Measurements from ENCODE around the gene DMPK.
"Not testable (repeated sequence)": the region's sequence is repeated elsewhere in the genome, so short reads cannot be mapped to it uniquely, and the experiment has no call there.

Gene DMPK

GRCh38 chr19:45814851-45815480 lies 32.7 kb upstream of the DMPK start, which contains the start of gene RSPH6A:
Gene RSPH6A (minus strand): TSS chr19:45815308. CDS start chr19:45815176, 132 bp downstream.
- no peak for DNase-seq

GRCh38 chr19:45814166-45814780 lies 32.0 kb upstream of the DMPK start:
- DNase-seq: no peak

GRCh38 chr19:45812297-45812696 lies 30.0 kb upstream of the DMPK start:
- no peak for DNase-seq

- DNase-seq: peak; percentile 92
Measured at GRCh38 chr19:45809643-45810159, 27.4 kb upstream of the DMPK start.

- no peak for DNase-seq
Measured at GRCh38 chr19:45805719-45806118, 23.4 kb upstream of the DMPK start.

- DNase-seq: no peak
Measured at GRCh38 chr19:45804959-45805230, 22.6 kb upstream of the DMPK start.

GRCh38 chr19:45804140-45804958 lies 22.1 kb upstream of the DMPK start:
- no peak for DNase-seq

- no peak for DNase-seq
Measured at GRCh38 chr19:45801603-45802175, 19.4 kb upstream of the DMPK start.

- DNase-seq: no peak
Measured at GRCh38 chr19:45800070-45800553, 17.8 kb upstream of the DMPK start.

GRCh38 chr19:45799541-45799940 lies 17.3 kb upstream of the DMPK start:
- not testable (repeated sequence) for DNase-seq

- DNase-seq: peak; percentile 53
Measured at GRCh38 chr19:45798995-45799517, 16.8 kb upstream of the DMPK start.

- DNase-seq: no peak
Measured at GRCh38 chr19:45794627-45795026, 12.3 kb upstream of the DMPK start.

GRCh38 chr19:45793876-45794275 lies 11.6 kb upstream of the DMPK start:
- DNase-seq: no peak

GRCh38 chr19:45793178-45793564 lies 10.9 kb upstream of the DMPK start:
- no peak for DNase-seq

- peak; percentile 98 for DNase-seq
Measured at GRCh38 chr19:45792470-45793177, 10.3 kb upstream of the DMPK start, which contains the start of gene DMWD. Gene DMWD (minus strand): TSS chr19:45792845. CDS start chr19:45792756, 89 bp downstream.

- DNase-seq: no peak
Measured at GRCh38 chr19:45791744-45792469, 9.6 kb upstream of the DMPK start.

- DNase-seq: no peak
Measured at GRCh38 chr19:45790942-45791341, 8.7 kb upstream of the DMPK start.

- no peak for DNase-seq
Measured at GRCh38 chr19:45789035-45789786, 6.9 kb upstream of the DMPK start.

- DNase-seq: no peak
Measured at GRCh38 chr19:45786533-45786894, 4.2 kb upstream of the DMPK start.

GRCh38 chr19:45785781-45786532 lies 3.7 kb upstream of the DMPK start:
- no peak for DNase-seq
